ENCODE measurements around the gene TM7SF2. TPM values are rescaled to one million over a fixed set of nuclear protein-coding genes. Genes with fewer than 3 reads are reported as not detected.

The TM7SF2 gene
- total RNA-seq, 1 donor from 2014 or later: 72.4 TPM

Small RNAs within 50 kb of the gene (microRNA-seq; reads per million reads assigned to microRNA genes)
- gene MIR6751: not detected

Other genes with a start within 250 kb of the TM7SF2 start
- 47.4 TPM for gene EHD1, start 233.3 kb upstream of the TM7SF2 start, total RNA-seq
- 11.5 TPM for gene ATG2A, start 194.7 kb upstream of the TM7SF2 start, total RNA-seq
- gene PPP2R5B, start 187.2 kb upstream of the TM7SF2 start, total RNA-seq: 20.6 TPM
- gene GPHA2, start 176.0 kb upstream of the TM7SF2 start, total RNA-seq: not detected
- gene MAJIN, start 139.8 kb upstream of the TM7SF2 start, total RNA-seq: not detected
- gene BATF2, start 114.9 kb upstream of the TM7SF2 start, total RNA-seq: 2.0 TPM
- gene ARL2, start 97.7 kb upstream of the TM7SF2 start, total RNA-seq: 126 TPM
- 18.0 TPM for gene SNX15, start 84.4 kb upstream of the TM7SF2 start, total RNA-seq
- 7.8 TPM for gene SAC3D1, start 70.7 kb upstream of the TM7SF2 start, total RNA-seq
- 3.1 TPM for gene NAALADL1, start 53.3 kb upstream of the TM7SF2 start, total RNA-seq
- 1.4 TPM for gene CDCA5, start 27.8 kb upstream of the TM7SF2 start, total RNA-seq
- gene ZFPL1, start 27.6 kb upstream of the TM7SF2 start, total RNA-seq: 19.9 TPM
- gene VPS51, start 15.7 kb upstream of the TM7SF2 start, total RNA-seq: 88.1 TPM
- gene ZNHIT2, start 5.8 kb downstream of the TM7SF2 start, total RNA-seq: 5.7 TPM
- 666 TPM for gene FAU, start 10.3 kb downstream of the TM7SF2 start, total RNA-seq
- gene MRPL49, start 10.4 kb downstream of the TM7SF2 start, total RNA-seq: 33.5 TPM
- gene SYVN1, start 22.6 kb downstream of the TM7SF2 start, total RNA-seq: 29.9 TPM
- not detected for gene SPDYC, start 58.4 kb downstream of the TM7SF2 start, total RNA-seq
- 66.9 TPM for gene CAPN1, start 70.1 kb downstream of the TM7SF2 start, total RNA-seq
- gene POLA2, start 150.1 kb downstream of the TM7SF2 start, total RNA-seq: 4.9 TPM
- gene CDC42EP2, start 203.0 kb downstream of the TM7SF2 start, total RNA-seq: 14.0 TPM
- gene DPF2, start 222.0 kb downstream of the TM7SF2 start, total RNA-seq: 49.3 TPM
- 1.0 TPM for gene TIGD3, start 242.9 kb downstream of the TM7SF2 start, total RNA-seq